CD4-positive, alpha-beta T cell (primary cell): ENCODE measurements around the gene CST6. TPM values are rescaled to one million over a fixed set of nuclear protein-coding genes. Genes with fewer than 3 reads are reported as not detected.
A peak's percentile ranks its signal among the peaks of the same experiment; 100 is the strongest.

Experiments
- ATAC-seq: fragments of 200-7000 bp; cut with Tn5 transposase; one replicate; pipeline ENCODE4 v1.10.0; 2022; ENCODE audit warnings: mild to moderate bottlenecking; ENCODE audit not compliant: poor library complexity
- CTCF ChIA-PET: fragments of 350-600 bp; sonication (Branson Sonifier 250); formaldehyde crosslinking; loops from one replicate; lab custom pipeline; 2021; ENCODE audit warnings: antibody characterized with exemption, inconsistent platforms; lab: Charles Lee
- POLR2A ChIA-PET: fragments of 350-600 bp; sonication (Branson Sonifier 250); formaldehyde crosslinking; loops from one replicate; lab custom pipeline; 2021; ENCODE audit warnings: antibody characterized with exemption, inconsistent platforms; lab: Charles Lee
- DNase-seq, 14 experiments: peaks; one replicate each; pipeline ENCODE4 v3.0.0-alpha.2; 2013 to 2020; ENCODE audit warnings: mixed read lengths in 2 of 14
- H3K27ac ChIP-seq, 2 donors: one replicate each; pipeline versions ENCODE4 v1.5.1 to v1.7.0; 2013; ENCODE audit warnings: low read length in 2 of 2, low read depth in 1 of 2, mild to moderate bottlenecking in 1 of 2
- H3K27me3 ChIP-seq, 2 experiments: 1 replicate in 1 of 2; 2 replicates in 1 of 2; pipeline versions ENCODE4 v1.6.1 to v1.7.0; 2013; ENCODE audit warnings: low read length in 2 of 2, control low read depth in 1 of 2, mild to moderate bottlenecking in 1 of 2, moderate library complexity in 1 of 2; ENCODE audit not compliant: insufficient read depth in 2 of 2, control insufficient read depth in 1 of 2
- H3K36me3 ChIP-seq: one replicate; pipeline ENCODE4 v1.6.1; 2013; ENCODE audit warnings: low read length, control low read depth; ENCODE audit not compliant: insufficient read depth
- H3K4me1 ChIP-seq: one replicate; pipeline ENCODE4 v1.6.1; 2013; ENCODE audit warnings: low read length, control low read depth; ENCODE audit not compliant: insufficient read depth
- H3K4me3 ChIP-seq: one replicate; pipeline ENCODE4 v1.5.1; 2013; ENCODE audit warnings: mild to moderate bottlenecking, low read length, moderate library complexity
- H3K9me3 ChIP-seq, 2 experiments: 1 replicate in 1 of 2; 2 replicates in 1 of 2; pipeline versions ENCODE4 v1.6.1 to v1.7.0; 2013; ENCODE audit warnings: low read length in 2 of 2, mild to moderate bottlenecking in 2 of 2, control low read depth in 1 of 2, moderate library complexity in 1 of 2; ENCODE audit not compliant: control insufficient read depth in 1 of 2, insufficient read depth in 1 of 2
- H3K27ac Mint-ChIP-seq: one replicate; pipeline ENCODE4 v1.8.0; 2020; ENCODE audit warnings: mixed read lengths
- H3K27me3 Mint-ChIP-seq: one replicate; pipeline ENCODE4 v1.8.0; 2021; ENCODE audit warnings: mixed read lengths
- H3K36me3 Mint-ChIP-seq: one replicate; pipeline ENCODE4 v1.8.0; 2021; ENCODE audit warnings: low read depth, mixed read lengths
- H3K4me1 Mint-ChIP-seq: one replicate; pipeline ENCODE4 v1.8.0; 2021; ENCODE audit warnings: low read depth, mixed read lengths
- H3K4me3 Mint-ChIP-seq: one replicate; pipeline ENCODE4 v1.8.0; 2020; ENCODE audit warnings: mild to moderate bottlenecking, mixed read lengths
- H3K9me3 Mint-ChIP-seq: one replicate; pipeline ENCODE4 v1.8.0; 2020; ENCODE audit warnings: mixed read lengths
- intact Hi-C, 2 experiments: fragments of 100-400 bp; cut with DNase I in 1 of 2; cut with micrococcal nuclease in 1 of 2; formaldehyde crosslinking; loops; one replicate each; pipeline versions ENCODE4 v1.15.1 to v1.9.0; 2023 to 2025; cut with DNase I, micrococcal nuclease
- total RNA-seq, 174 experiments: library from RNA in 2 of 174; stranded (reverse) in 2 of 174; gene quantifications; one replicate each; pipeline ENCODE4 v1.2.3 and lab custom pipeline; 2021 to 2026
- TF ChIP-seq, protein P1 (sequence below): fragments of 200-600 bp; IDR thresholded peaks from one replicate; pipeline ENCODE4 v1.8.0; 2022; ENCODE audit warnings: antibody characterized with exemption, mild to moderate bottlenecking

CST6 gene
- total RNA-seq, 2 experiments from 2014 or later, result not detected

- CTCF ChIA-PET, result interaction anchor here (1.2 kb wide), 1 partner anchor 26 kb away, joined by 6 read pairs; no protein-coding TSS in a partner anchor
- H3K27ac Mint-ChIP-seq, result peak within 1 kb of the TSS; percentile 24
- H3K4me3 Mint-ChIP-seq, result peak within 1 kb of the TSS; percentile 46
Measured at GRCh38 chr11:66048547-66049323, 36.9 kb downstream of the CST6 start, which contains the start of gene GAL3ST3. GAL3ST3 (minus strand) TSS chr11:66049161; CDS start chr11:66045415, 3,746 bp downstream.

DNA sequence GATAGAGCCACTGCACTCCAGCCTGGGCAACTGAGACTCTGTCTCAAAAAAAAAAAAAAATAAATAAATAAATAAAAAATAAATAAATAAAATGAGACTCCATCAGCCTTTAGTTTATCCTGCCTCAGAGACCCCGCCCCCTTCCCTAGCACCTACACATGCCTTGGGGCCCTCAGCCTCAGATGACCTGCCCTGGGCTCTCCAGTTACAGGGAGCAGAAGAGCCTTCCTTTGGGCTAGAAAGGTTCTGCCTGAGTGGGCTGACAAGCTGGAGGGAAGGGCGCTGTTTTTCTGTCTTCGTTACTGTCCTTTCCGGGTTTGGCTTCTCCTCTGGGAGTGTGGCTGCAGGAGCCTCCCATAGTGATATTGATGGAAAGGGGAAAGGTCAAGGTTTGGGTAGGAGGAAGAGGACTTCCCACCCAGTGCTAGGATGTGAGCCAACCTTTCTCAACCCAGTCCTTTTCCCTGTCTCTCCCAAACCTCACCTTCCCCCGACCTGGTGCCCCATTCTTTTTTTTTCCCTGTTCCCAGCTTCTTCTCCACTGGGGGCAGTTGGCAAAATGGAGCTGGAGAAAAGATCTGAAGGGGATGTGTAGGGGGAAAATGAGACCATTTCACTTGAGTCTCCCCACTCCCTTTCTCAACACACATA, 38.9 kb downstream of the CST6 start:
- no peaks in the 10 kb centered on the region for H3K9me3 Mint-ChIP-seq
- Histone ChIP-seq H3K27ac (peak overlapping the region in 1 of 2 donors; percentile 47), H3K4me3 (no peak overlapping the region), H3K27me3 (no peaks in the 10 kb centered on the region), H3K9me3 (no peaks in the 10 kb centered on the region), H3K4me1 (peaks cover 44% of the 10 kb centered on the region), H3K36me3 (peaks cover 22% of the 10 kb centered on the region)
- CTCF ChIA-PET, result interaction anchor here (1.3 to 1.4 kb wide), 2 partner anchors 48 to 84 kb away, joined by 3 to 4 read pairs; partner anchors contain the start of genes BANF1 and EIF1AD
- intact Hi-C loops, result loop anchor here in 1 of 2 experiments (5.0 kb wide), 2 partner anchors 133 to 217 kb away; partner anchors contain the start of genes C11orf68, DRAP1 and RAB1B
- ATAC-seq (no peak), DNase-seq (peak in 1 of 14 experiments; percentile 30)
- peaks cover 5% of the 10 kb centered on the region for H3K27me3 Mint-ChIP-seq
- TF ChIP-seq, protein P1, sequence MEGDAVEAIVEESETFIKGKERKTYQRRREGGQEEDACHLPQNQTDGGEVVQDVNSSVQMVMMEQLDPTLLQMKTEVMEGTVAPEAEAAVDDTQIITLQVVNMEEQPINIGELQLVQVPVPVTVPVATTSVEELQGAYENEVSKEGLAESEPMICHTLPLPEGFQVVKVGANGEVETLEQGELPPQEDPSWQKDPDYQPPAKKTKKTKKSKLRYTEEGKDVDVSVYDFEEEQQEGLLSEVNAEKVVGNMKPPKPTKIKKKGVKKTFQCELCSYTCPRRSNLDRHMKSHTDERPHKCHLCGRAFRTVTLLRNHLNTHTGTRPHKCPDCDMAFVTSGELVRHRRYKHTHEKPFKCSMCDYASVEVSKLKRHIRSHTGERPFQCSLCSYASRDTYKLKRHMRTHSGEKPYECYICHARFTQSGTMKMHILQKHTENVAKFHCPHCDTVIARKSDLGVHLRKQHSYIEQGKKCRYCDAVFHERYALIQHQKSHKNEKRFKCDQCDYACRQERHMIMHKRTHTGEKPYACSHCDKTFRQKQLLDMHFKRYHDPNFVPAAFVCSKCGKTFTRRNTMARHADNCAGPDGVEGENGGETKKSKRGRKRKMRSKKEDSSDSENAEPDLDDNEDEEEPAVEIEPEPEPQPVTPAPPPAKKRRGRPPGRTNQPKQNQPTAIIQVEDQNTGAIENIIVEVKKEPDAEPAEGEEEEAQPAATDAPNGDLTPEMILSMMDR, result no peak
- peaks cover 37% of the 10 kb centered on the region for H3K4me1 Mint-ChIP-seq
- peak overlapping the region; percentile 100 for H3K4me3 Mint-ChIP-seq
- POLR2A ChIA-PET, result interaction anchor here (1.2 kb wide), 2 partner anchors 20 to 330 kb away, joined by 3 read pairs; partner anchors contain the start of gene RNASEH2C
- H3K36me3 Mint-ChIP-seq, result peaks cover 38% of the 10 kb centered on the region
- peak overlapping the region; percentile 97 for H3K27ac Mint-ChIP-seq

More at GRCh38 chr11:66048547-66049323, 36.9 kb downstream of the CST6 start, which contains the start of gene GAL3ST3:
- intact Hi-C loops, result loop anchor here in 1 of 2 experiments (10.0 kb wide), 1 partner anchor 334 kb away; the partner anchor contains the start of gene KAT5
- Mint-ChIP-seq H3K4me1 (peaks cover 42% of the 10 kb centered on the region), H3K27me3 (peaks cover 5% of the 10 kb centered on the region), H3K36me3 (peaks cover 23% of the 10 kb centered on the region), H3K9me3 (no peaks in the 10 kb centered on the region)
- no peak for ATAC-seq
- no peaks in the 10 kb centered on the region for H3K9me3 ChIP-seq
- peak in 2 of 14 experiments; percentile 17 to 36 for DNase-seq
- POLR2A ChIA-PET, result no interaction called here
- TF ChIP-seq, protein P1, result no peak
- no peak within 1 kb of the TSS for H3K27ac ChIP-seq
- H3K27me3 ChIP-seq, result no peaks in the 10 kb centered on the region
- H3K4me1 ChIP-seq, result peaks cover 49% of the 10 kb centered on the region
- H3K4me3 ChIP-seq, result no peak within 1 kb of the TSS
- peaks cover 7% of the 10 kb centered on the region for H3K36me3 ChIP-seq

- Mint-ChIP-seq H3K9me3 (no peaks in the 10 kb centered on the region), H3K4me1 (peaks cover 37% of the 10 kb centered on the region), H3K4me3 (peak overlapping the region; percentile 100), H3K36me3 (peaks cover 44% of the 10 kb centered on the region), H3K27me3 (peaks cover 5% of the 10 kb centered on the region), H3K27ac (peak overlapping the region; percentile 97)
- ATAC-seq (no peak), DNase-seq (no peak)
- Histone ChIP-seq H3K4me3 (peak overlapping the region; percentile 100), H3K4me1 (peaks cover 43% of the 10 kb centered on the region), H3K27me3 (no peaks in the 10 kb centered on the region), H3K27ac (peak overlapping the region; percentile 66 to 78), H3K9me3 (no peaks in the 10 kb centered on the region), H3K36me3 (peaks cover 29% of the 10 kb centered on the region)
- TF ChIP-seq, protein P1, result no peak
- POLR2A ChIA-PET, result interaction anchor here (1.2 to 1.9 kb wide), 9 partner anchors 11 to 331 kb away, joined by 3 to 19 read pairs (median 6); partner anchors contain the start of genes PACS1 and RNASEH2C
- intact Hi-C loops, result loop anchor here in 1 of 2 experiments (5.0 kb wide), 2 partner anchors 134 to 216 kb away; partner anchors contain the start of genes C11orf68, DRAP1 and RAB1B
- CTCF ChIA-PET, result interaction anchor here (1.2 to 1.4 kb wide), 3 partner anchors 20 to 84 kb away, joined by 3 to 4 read pairs (median 3); partner anchors contain the start of genes BANF1 and EIF1AD
Measured at GRCh38 chr11:66051371-66051765, 39.6 kb downstream of the CST6 start.
